Stimulated activated CD8-positive, alpha-beta memory T cell treated with anti-CD3 and anti-CD28 coated beads, Interleukin-15, amount 100 ng/mL, for 4 hours (primary cell): ENCODE measurements around the gene DERL3.

Experiments used
- DNase-seq, 2 donors: peaks; one replicate each; pipeline ENCODE4 v3.0.0-alpha.2; 2020; ENCODE audit warnings: low read depth in 2 of 2

DERL3 gene

GRCh38 chr22:23831261-23831660 is 7.5 kb downstream of the DERL3 start:
- no peak for DNase-seq

GRCh38 chr22:23829845-23830372 is 8.9 kb downstream of the DERL3 start:
- DNase-seq, result no peak

DNA sequence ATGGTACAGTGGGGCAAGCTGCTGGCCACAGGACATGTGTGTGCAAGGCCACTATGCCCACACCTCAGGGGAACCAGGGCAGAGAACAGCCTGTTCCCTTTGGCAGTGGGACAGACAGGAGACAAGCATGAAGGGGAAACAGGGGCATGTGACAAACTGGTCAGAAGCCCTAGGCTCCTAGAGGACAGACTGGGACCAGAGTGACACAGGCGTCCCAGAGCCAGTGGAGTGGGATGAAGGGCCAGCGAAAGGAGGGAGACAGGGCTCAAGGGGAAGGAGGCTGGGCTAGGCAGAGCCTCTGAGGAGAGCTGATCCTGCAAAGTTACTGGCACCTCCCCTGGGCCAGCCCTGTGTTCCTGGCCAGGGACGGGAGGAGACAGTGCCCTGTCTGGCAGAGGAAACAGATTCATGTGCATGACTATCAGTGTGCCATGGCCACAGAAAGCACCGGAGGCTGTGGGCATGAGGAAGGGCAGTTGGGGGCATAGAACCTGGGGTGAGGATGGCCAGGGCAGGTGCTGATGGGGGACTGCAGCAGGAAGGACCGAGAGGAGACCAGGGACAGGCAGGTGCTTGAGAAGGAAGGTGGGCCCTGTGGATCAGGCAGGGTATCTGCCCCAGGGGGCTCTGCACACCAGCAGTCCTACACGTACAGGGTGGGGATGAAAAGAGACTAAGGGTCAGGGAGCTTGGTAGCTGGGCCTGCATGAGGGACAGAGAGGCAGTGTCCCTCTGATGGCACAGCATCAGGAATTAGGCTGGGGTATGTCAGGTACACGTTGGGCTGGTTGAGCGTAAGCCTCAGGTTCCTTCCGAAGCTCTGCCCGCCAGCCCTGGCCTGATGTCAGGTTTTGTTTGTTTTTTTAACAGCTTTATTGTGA is 9.8 kb downstream of the DERL3 start:
- no peak for DNase-seq

GRCh38 chr22:23827351-23827995 is 11.3 kb downstream of the DERL3 start:
- DNase-seq, result no peak

DNA sequence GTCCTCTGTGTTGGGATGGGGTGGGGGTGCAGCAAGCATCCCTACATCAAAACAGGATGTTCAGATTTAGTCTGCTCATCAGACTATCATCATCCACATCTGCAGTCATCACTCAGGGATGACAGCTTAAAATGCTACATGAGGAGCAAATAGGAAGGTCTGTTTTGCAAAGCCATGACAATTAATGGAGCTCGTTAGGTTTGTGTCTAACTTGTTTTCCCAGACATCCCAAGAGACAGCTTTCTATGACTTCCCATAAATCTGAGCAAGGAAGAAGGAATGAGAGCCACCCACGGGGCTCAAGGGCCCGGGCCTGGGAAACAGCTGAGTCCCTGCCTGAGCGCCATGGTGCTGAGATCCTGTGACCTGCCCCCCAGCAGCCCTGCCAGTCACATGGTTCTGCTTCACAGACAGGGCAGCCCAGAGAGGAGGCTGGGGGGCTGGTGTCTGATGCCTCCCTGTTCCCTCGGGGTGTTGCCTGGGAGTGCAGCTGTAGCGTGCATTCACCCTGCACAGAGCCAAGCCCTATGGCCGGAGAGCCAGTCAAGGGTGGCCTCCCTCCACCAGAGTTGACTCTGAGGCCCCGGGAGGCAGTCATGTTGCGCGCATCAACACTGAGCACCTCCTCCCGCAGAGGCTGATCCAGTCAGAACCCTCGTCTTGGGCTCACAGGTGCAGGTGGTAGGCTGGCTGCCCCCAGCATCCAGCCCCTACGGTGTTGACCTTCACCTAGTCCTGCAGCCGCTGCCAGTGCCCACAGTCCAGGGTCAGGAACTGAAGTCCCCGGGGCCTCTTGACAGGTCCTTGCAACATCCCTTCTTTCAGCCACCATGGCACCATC is 12.1 kb downstream of the DERL3 start:
- no peak for DNase-seq

GRCh38 chr22:23825246-23825905 is 13.4 kb downstream of the DERL3 start:
- no peak for DNase-seq

GRCh38 chr22:23824476-23825245 is 14.1 kb downstream of the DERL3 start:
- no peak for DNase-seq

GRCh38 chr22:23823331-23823791 is 15.4 kb downstream of the DERL3 start:
- DNase-seq, result no peak

- no peak for DNase-seq
These were observed 16.6 kb downstream of the DERL3 start for GRCh38 chr22:23822101-23822671.

DNA sequence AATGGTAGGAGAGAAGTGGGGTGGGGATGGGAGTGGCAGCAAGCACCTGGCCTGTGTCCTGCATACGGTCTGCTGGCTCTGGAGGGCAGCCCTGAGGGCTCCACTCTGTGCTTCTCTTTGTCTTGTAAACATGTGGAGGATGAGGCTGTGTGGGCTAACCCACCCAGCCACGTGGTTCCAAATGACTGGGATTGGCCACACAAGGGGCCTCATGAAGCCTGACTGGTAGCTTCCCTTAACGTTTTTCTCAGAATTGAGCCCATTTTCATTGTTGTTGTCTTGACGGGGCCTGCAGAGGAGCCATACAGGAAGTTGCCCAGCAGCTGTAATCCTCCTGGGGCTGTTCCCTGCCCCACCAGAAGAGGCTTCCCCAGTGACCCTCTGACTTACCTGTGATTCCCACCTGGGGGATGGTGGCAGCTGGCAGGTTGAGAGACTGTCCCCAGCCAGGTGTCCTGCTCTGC is 18.0 kb downstream of the DERL3 start:
- no peak for DNase-seq

- no peak for DNase-seq
These were observed 20.3 kb downstream of the DERL3 start for GRCh38 chr22:23818541-23818940.

GRCh38 chr22:23817146-23817545 is 21.7 kb downstream of the DERL3 start:
- no peak for DNase-seq

- DNase-seq, result no peak
These were observed 22.4 kb downstream of the DERL3 start for GRCh38 chr22:23816156-23816976.

GRCh38 chr22:23815541-23816155 is 23.2 kb downstream of the DERL3 start:
- DNase-seq, result no peak

GRCh38 chr22:23812378-23812777 is 26.4 kb downstream of the DERL3 start:
- DNase-seq, result no peak

- no peak for DNase-seq
These were observed 32.0 kb downstream of the DERL3 start for GRCh38 chr22:23806837-23807236.

DNA sequence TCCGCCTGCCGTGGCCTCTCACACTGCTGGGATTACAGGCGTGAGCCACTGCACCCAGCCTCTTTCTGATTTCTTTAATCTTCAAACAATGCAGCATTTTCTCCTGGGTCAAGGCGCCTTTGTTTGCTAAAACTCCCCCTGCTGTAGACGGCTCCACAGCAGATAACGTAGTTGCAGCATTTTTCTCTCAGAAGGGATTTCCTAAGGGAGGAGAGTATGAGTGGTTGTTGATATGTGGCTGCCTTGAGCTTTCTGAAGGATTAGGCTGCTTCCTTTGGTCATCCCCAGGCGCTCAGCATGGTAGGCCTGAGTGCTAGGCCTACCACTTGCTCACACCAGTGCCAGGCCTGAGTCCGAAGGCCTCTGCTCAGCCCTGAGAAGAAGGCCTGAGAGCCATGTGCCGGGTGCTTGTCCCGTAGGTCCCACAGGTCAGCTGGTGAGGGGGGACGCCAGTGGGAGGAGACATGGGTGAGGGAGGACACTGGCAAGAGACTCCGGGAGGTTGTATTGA is 34.0 kb downstream of the DERL3 start:
- DNase-seq, result no peak

- no peak for DNase-seq
These were observed 35.6 kb downstream of the DERL3 start for GRCh38 chr22:23803001-23803819.
